ENCODE data around the gene SAPCD1. TPM values are rescaled to one million over a fixed set of nuclear protein-coding genes. Genes with fewer than 3 reads are reported as not detected.

Gene SAPCD1
- total RNA-seq, 1 experiment from 2014 or later: 13.7 TPM

DNA sequence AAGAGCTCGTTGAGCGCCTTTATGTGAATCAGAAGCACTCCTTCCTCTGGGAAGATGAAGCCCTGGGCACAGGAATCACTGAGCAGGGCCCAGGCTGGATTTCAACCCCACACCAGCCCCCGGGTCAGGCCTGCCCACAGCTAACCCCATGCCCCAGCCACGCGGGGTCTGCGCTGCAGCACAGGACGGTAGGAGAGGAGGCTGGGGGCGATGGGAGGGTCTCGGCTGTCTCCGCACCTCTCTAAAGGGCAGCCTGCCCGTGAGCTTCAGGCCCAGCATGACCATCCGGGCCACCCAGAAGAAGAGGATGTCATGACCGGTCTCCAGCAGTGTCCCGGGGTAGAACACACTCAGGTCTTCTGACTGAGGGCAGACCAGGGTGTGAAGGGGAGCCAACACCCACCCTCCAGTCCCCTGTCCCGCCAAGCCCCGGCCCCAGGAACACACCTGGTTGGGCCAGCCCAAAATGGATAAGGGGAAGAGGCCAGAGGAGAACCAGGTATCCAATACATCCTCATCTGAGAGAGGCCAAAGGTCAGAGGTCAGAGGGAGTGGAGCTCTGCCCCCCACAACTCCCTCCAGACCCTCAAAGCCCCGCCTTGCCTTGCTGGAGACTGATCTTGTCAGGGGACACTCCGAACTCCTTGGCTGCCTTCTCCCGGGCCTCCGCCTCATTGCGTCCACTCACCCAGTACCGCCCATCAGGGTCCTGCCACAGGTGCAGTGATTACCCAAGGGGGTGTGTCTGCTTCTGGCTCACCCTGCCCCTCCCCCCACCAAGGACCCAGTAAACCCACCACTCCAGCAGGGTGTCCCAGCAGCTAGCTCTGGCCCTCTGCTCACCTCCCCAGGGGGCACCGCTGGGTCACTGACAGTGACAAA, 19.0 kb downstream of the SAPCD1 start (continued):
- no peak for TF ChIP-seq ZNF263 (CRISPR knock-in tag; IDR thresholded peaks at IDR 0.05; ENCODE audit: low read depth)

GRCh38 chr6:31782126-31782855, 19.8 kb downstream of the SAPCD1 start:
- H3K27ac Mint-ChIP-seq: no peak overlapping the region
- TF ChIP-seq FOXK1 (CRISPR knock-in tag; IDR thresholded peaks at IDR 0.05): no peak
- TF ChIP-seq ATF3 (CRISPR knock-in tag; conservative IDR thresholded peaks at IDR 0.05): no peak
- TF ChIP-seq, protein P1, sequence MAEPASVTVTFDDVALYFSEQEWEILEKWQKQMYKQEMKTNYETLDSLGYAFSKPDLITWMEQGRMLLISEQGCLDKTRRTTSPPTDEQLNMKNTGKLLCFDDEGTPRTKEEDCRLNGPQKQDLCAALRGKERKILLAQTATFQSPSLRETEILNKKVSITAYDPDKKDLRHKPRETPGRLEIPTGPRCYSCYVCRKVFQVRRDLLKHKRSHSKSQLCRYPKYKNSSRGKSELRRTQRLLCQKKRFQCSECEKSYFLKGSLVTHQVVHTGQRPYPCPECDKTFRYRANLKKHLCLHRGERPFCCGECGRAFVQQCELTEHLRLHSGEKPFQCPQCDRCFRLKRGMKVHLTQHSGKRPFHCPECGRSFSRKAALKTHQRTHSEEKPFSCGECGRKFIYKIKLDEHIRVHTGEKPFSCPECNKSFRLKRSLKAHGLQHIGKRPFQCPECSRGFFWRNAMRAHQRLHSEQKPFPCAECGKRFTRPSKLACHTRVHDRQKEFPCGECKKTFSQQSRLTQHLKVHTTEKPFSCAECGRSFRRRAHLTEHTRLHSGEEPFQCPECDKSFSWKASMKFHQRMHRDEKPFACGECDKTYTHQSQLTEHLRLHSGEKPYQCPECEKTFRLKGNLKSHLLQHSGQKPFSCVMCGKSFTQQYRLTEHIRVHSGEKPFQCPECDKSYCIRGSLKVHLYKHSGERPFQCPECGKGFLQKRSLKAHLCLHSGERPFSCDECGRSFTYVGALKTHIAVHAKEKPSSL (CRISPR knock-in tag; conservative IDR thresholded peaks at IDR 0.05): no peak
- no peak for TF ChIP-seq ZMAT4 (CRISPR knock-in tag; IDR thresholded peaks at IDR 0.05)
- TF ChIP-seq, protein P2, sequence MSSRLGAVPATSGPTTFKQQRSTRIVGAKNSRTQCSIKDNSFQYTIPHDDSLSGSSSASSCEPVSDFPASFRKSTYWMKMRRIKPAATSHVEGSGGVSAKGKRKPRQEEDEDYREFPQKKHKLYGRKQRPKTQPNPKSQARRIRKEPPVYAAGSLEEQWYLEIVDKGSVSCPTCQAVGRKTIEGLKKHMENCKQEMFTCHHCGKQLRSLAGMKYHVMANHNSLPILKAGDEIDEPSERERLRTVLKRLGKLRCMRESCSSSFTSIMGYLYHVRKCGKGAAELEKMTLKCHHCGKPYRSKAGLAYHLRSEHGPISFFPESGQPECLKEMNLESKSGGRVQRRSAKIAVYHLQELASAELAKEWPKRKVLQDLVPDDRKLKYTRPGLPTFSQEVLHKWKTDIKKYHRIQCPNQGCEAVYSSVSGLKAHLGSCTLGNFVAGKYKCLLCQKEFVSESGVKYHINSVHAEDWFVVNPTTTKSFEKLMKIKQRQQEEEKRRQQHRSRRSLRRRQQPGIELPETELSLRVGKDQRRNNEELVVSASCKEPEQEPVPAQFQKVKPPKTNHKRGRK (CRISPR knock-in tag; IDR thresholded peaks at IDR 0.05; ENCODE audit: borderline replicate concordance): no peak
- TF ChIP-seq ETV6 (CRISPR knock-in tag; IDR thresholded peaks at IDR 0.05): no peak
- TF ChIP-seq ELF4 (CRISPR knock-in tag; IDR thresholded peaks at IDR 0.05; ENCODE audit: low read depth): no peak
- TF ChIP-seq ATF6 (CRISPR knock-in tag; IDR thresholded peaks at IDR 0.05): no peak
- no peak for TF ChIP-seq JUN (CRISPR knock-in tag; IDR thresholded peaks at IDR 0.05)
- no peak for TF ChIP-seq ZNF317 (CRISPR knock-in tag; IDR thresholded peaks at IDR 0.05; ENCODE audit: borderline replicate concordance, low read depth)
- TF ChIP-seq ZBTB21 (CRISPR knock-in tag; IDR thresholded peaks at IDR 0.05; ENCODE audit: borderline replicate concordance): no peak
- H3K4me3 Mint-ChIP-seq: no peak overlapping the region
- ChIA-PET CTCF (interaction anchor here (0.9 to 1.1 kb wide), 2 partner anchors 9 to 13 kb away, joined by 3 to 4 read pairs; no protein-coding TSS in a partner anchor), POLR2A (no interaction called here)
- peaks cover 31% of the 10 kb centered on the region for H3K36me3 Mint-ChIP-seq
- H3K9me3 Mint-ChIP-seq: no peaks in the 10 kb centered on the region
- DNase-seq (ENCODE audit: low spot score) (no peak), ATAC-seq (peak; percentile 11; the same call in 1 of the 2 replicates)
- H3K4me1 Mint-ChIP-seq: no peaks in the 10 kb centered on the region
- no peaks in the 10 kb centered on the region for H3K27me3 Mint-ChIP-seq (ENCODE audit: low read depth)
